ENCODE results near the gene FOXJ1. TPM values are rescaled to one million over a fixed set of nuclear protein-coding genes. Genes with fewer than 3 reads are reported as not detected.

FOXJ1 gene
- total and polyA plus RNA-seq, 2 of the 8 experiments (the other 6 are each of a cell fraction or from before 2014, with no cell fraction given): 4.7 to 5.4 TPM

DNA sequence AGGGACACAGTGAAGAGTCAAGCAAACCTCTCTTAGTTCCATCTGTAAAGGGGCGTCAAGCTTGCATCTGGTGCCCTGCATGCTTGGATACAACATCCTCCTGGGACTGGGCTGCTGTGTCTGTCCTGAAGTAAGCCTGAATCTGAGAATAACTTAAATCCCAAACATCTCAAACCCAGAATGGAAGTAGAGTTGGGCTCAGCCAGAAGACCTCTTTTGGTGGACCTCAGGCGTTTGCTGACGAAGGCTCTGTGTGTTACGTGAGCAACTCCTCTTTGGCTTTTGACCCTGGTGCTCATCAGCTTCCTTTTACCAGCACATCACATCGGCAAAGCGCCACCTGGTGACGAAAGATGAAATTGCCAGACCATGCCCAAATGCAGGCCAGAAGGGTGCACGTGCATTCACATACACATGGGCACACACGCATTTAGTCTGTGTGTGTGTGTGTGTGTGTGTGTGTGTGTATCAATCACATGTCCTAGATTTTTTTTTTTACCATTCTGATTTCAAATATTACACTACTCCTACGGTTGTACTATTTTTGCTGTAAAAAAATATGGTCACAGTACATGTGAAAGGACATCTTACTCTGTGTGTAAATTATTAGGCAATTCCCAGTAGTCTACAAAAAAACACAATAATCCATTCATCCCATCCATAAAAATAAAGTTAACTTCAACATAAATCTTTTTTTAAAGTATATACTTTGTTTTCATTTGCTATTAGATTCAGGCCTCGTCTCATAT, 41.1 kb upstream of the FOXJ1 start (continued):
- TF ChIP-seq, protein P1, sequence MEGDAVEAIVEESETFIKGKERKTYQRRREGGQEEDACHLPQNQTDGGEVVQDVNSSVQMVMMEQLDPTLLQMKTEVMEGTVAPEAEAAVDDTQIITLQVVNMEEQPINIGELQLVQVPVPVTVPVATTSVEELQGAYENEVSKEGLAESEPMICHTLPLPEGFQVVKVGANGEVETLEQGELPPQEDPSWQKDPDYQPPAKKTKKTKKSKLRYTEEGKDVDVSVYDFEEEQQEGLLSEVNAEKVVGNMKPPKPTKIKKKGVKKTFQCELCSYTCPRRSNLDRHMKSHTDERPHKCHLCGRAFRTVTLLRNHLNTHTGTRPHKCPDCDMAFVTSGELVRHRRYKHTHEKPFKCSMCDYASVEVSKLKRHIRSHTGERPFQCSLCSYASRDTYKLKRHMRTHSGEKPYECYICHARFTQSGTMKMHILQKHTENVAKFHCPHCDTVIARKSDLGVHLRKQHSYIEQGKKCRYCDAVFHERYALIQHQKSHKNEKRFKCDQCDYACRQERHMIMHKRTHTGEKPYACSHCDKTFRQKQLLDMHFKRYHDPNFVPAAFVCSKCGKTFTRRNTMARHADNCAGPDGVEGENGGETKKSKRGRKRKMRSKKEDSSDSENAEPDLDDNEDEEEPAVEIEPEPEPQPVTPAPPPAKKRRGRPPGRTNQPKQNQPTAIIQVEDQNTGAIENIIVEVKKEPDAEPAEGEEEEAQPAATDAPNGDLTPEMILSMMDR (IDR thresholded peaks at IDR 0.05; ENCODE audit: control extremely low read depth in 1 of 3, insufficient read depth in 1 of 3, low read depth in 1 of 3, low read length in 3 of 3): peak; percentile 86 to 98 (median 97)
- TF ChIP-seq SIN3A (conservative IDR thresholded peaks at IDR 0.05 in 1 of 2, IDR thresholded peaks at IDR 0.05 in 1 of 2; ENCODE audit: low read depth in 1 of 2, low read length in 2 of 2) (peak in 1 of 2 experiments; percentile 75; a peak in 1 of 4 replicates), TBP (IDR thresholded peaks at IDR 0.05; ENCODE audit: low read depth, low read length) (no peak), RAD21 (IDR thresholded peaks at IDR 0.05 in 1 of 2, conservative IDR thresholded peaks at IDR 0.05 in 1 of 2; ENCODE audit: low read depth in 2 of 2, low read length in 2 of 2) (peak; percentile 80 to 87), JUN (IDR thresholded peaks at IDR 0.05; ENCODE audit: low read depth, low read length) (no peak), KDM1A (IDR thresholded peaks at IDR 0.05; ENCODE audit: borderline replicate concordance, low read length) (no peak), TAF7 (optimal IDR thresholded peaks at IDR 0.05; ENCODE audit: borderline replicate concordance, low read depth, low read length) (no peak), PHF8 (conservative IDR thresholded peaks at IDR 0.05; ENCODE audit: low read depth, low read length) (no peak), GABPA (IDR thresholded peaks at IDR 0.05; ENCODE audit: borderline replicate concordance, insufficient read depth, low read length) (0 out of 2 replicates have a peak, but pooled peaks have one; percentile 41), CHD1 (IDR thresholded peaks at IDR 0.05; ENCODE audit: low read depth, low read length) (no peak), BRCA1 (IDR thresholded peaks at IDR 0.05; ENCODE audit: low read depth, low read length) (no peak), SP4 (IDR thresholded peaks at IDR 0.05; ENCODE audit: low read length) (no peak), RNF2 (IDR thresholded peaks at IDR 0.05; ENCODE audit: borderline replicate concordance, low read depth, low read length, missing control alignments, poor library complexity, severe bottlenecking) (no peak), EZH2 (IDR thresholded peaks at IDR 0.05; ENCODE audit: low read depth, low read length, severe bottlenecking) (no peak), TEAD4 (IDR thresholded peaks at IDR 0.05; ENCODE audit: low read depth, low read length) (0 out of 2 replicates have a peak, but pooled peaks have one; percentile 32), POLR2AphosphoS5 (IDR thresholded peaks at IDR 0.05; ENCODE audit: low read depth, low read length) (no peak), SP1 (IDR thresholded peaks at IDR 0.05; ENCODE audit: low read depth, low read length) (no peak), CHD2 (IDR thresholded peaks at IDR 0.05; ENCODE audit: low read length) (no peak), CEBPB (IDR thresholded peaks at IDR 0.05; ENCODE audit: low read depth, low read length) (no peak), BACH1 (IDR thresholded peaks at IDR 0.05; ENCODE audit: low read length) (no peak)
- TF ChIP-seq, protein P2, sequence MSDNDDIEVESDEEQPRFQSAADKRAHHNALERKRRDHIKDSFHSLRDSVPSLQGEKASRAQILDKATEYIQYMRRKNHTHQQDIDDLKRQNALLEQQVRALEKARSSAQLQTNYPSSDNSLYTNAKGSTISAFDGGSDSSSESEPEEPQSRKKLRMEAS (IDR thresholded peaks at IDR 0.05): peak; percentile 90

Measured in H1 (cell line).